HG02943 (cell line): ENCODE results near the gene NEUROD4.

Experiments used
- ATAC-seq: cut with Tn5 transposase; IDR thresholded peaks from one replicate; pipeline ENCODE4 v1.9.1; 2021; ENCODE audit warnings: mild to moderate bottlenecking, low read depth, moderate library complexity; ENCODE audit not compliant: unreplicated experiment

The NEUROD4 gene

GRCh38 chr12:54997929-54998522, 21.7 kb upstream of the NEUROD4 start:
- ATAC-seq = no peak

GRCh38 chr12:54998958-54999510, 20.7 kb upstream of the NEUROD4 start:
- no peak for ATAC-seq

DNA sequence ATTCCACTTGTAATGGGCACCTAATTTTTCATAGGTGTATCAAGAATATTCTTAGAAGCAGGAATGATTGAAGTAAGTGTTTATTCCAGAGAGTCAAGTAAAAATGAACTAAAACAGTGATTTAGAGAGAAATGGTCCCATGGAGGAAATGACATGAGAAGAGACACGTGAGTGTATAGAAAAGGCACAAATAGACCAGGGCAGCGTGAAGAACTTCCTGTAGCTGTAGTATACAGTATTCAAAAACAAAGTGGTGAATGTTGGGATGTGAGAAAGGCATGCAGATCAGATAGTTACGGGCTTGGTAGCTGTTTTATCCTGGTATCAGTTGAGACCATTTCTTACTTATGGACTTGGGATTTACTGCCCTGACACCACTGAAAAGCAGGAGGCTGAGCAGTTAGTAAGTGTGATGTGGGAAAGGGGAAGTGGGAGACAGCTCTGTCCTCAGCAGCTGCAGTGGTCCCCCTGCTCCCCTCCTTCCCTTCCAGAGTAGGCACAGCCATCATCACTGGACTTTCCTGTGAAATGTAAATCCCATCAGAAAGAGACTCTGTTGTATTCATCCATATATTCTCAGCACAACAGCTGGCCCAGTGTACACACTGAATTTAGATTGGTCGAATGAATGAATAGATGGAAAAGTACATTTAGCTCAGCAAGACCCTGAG, 18.4 kb upstream of the NEUROD4 start:
- no peak for ATAC-seq

GRCh38 chr12:55002355-55002754, 17.4 kb upstream of the NEUROD4 start:
- ATAC-seq = no peak

- no peak for ATAC-seq
Observed at GRCh38 chr12:55008944-55009585, 10.7 kb upstream of the NEUROD4 start.

DNA sequence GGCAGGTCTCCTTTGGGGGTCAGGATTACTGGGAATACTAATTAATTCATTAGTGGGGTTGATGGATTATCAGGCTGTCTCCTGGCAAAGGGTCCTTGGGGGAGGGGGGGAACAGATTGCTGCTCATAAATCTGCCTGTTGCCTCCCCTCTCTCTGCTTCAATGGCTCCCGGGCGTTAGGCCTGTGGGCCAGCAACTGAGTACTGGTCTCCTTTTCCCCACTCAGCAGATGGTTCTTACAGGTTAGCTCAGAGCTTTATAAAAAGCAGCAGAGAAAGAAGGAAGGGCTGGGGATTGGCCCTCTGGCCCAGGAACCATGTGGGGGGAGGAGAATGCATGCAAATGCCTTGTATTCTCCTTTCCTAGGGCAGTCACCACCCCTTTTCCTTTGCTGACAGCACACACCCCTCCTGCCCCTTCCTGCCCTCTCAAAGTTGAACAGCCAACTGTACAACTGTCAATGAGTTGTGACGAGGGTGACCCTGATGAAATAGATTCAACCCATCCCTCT, 2.3 kb upstream of the NEUROD4 start:
- no peak for ATAC-seq

DNA sequence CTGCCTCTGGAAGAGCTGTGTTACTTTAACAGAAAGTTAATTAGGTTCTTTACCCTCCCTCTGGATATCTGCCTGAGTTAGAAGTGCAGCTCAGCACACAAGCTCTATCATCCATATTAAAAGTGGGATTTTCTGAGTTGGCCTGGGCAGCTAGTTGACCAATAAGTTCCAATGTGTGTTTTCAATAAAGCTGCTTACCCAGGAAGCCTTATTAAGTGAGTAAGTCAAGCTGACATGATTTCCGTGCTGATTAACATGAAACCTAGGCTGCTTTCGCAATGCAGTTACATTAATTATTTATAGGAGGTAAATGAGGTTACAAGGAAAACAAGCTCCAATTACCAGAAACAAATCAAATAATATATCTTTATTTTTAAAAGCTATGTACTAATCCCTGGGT, 4.8 kb downstream of the NEUROD4 start:
- no peak for ATAC-seq

DNA sequence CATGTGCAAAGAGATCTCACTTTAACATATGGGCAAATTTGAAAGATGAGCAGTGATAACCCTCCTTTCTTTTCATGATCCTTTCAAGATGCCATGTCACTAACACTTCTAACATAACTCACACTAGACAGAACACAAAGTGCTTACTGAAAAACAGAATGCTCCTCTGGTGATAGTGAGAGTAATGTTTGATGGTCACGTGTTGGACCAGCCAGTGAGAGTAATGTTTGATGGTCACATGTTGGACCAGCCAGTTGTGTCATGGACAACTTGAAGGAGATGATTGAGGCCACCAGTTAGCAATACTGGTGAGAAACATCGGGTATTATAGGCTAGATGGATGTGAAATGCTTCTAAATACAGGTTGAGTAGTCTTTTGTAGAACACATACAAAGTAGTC, 5.7 kb downstream of the NEUROD4 start:
- no peak for ATAC-seq

- ATAC-seq = no peak
Observed at GRCh38 chr12:55034218-55034617, 14.4 kb downstream of the NEUROD4 start.

DNA sequence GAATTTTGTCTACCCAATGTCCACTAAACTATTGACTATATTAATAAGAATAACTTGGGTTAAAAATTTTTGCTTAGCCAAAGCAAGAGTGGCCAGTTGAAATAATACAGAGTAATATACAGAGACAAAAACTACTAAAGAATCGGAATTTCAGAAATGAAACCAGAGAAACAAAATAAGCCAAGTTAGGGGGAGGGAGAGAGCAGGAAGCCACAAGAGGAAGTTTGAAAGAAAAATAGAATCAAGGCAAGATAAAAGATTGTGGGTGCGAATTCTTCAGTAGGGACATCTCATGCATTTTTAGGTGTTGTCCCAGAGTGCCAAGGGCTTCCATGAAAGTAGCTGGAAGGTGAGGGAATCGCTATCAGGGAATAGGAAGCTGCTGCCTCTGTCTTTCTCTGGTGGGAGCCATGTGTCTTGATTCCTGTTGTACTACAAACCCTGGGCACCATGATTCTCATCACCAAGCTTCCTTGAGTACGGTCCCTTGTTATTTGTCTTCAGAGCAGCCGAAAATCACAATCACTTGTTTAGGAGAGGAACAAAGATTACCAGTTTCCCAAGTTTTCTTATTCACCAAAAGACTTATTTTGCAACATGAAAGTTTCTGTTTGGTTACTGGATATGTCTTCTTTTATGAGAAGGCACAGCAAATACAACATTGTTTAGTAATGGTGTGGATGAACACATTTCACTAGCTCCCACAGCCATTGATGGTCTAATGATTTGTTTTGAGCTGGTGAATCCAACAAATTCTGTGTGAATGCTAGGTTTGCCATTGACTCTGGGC, 16.7 kb downstream of the NEUROD4 start:
- ATAC-seq = no peak

DNA sequence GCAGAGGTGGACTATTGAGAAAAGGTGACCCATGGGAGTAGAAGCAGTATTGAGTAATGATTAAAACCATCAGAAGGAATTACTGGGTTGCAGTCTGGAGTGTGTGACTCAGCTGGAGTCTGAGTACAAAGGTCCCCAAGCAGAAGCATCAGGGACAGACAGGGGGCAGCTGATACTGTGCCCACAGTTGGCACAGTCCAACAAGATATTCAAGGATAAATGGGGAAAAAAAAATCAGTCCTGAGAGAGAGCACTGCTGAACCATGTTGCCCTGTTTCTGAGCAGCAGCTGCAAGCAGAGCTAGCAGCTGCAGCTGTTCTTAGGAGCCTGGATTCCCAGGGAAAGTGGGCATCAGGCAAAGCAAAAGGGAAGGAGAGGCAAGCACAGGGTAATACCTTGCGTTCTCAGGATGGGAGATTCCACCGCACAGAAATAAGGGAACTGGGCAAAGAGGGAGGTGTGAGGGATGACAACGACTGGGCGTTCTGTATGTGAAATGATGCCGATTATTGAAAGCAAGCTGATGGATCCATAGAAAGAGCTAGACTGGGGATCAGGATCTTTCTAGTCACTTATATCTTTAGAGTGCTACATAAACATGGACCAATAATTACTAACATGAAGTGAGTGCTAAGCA, 17.7 kb downstream of the NEUROD4 start:
- no peak for ATAC-seq

DNA sequence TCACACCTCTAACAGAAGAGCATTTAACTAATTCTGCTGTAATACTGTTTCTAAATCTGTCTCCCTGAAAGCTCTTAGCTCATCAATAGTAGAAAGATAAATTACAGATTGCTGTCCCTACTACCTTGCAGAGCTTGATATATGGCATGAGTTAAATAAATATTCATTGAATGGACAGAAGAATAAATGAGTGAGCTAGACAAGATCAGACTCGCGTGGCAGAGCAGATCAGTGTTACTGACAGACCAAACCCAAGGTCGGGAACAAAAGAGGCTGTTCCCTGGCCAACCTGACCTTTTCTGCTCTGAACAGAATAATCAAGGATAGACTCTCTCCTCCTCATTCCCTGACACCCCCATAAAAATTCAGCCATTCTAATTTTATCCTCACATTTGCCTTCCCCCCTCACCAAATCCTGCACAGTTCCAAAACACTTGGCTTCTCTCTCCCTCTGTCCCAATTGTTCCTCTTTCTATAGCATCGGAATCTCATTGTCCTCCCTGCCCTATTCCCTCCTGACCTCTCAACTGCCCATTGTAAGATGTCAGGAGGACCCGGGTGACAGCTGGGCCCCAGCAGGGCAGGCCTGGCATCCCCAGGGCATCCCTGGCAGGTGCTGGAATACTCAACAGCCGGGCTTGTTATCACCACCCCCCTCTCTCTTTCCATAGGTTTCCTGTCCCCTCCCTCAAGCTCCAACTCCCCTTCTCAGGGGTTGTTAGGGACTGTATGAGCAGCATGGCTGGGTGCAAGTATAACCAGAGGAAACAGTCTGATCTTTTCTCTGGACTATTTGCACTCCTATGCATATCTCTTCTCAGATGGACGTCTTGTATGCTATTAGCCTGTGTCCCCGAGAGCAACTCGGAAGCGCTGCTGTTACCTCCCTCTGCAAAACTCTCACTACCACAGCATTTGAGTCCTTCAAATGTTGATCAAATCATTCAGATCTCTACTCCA, 19.9 kb downstream of the NEUROD4 start:
- no peak for ATAC-seq

- no peak for ATAC-seq
Observed at GRCh38 chr12:55041345-55042055, 21.7 kb downstream of the NEUROD4 start.

- ATAC-seq = no peak
Observed at GRCh38 chr12:55043542-55043941, 23.8 kb downstream of the NEUROD4 start.

DNA sequence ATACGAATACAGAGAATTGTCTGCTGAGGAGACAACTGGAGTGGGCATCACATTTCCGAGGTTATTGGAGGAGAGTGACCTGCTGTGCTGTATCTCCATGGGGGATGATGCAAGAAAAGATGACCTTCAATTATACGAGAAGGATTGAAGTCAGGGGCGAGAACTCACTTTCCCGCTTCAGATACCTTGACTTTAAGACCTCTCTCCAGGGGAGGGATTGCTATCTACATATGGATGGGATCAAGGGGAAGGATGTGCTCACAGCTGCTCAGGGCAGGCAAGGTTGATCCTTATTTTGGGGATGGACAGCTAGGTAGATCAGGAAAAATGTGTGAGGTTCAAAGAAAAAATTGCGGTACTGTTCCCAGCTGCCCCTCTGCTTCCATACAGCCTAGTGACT, 24.4 kb downstream of the NEUROD4 start:
- no peak for ATAC-seq

- no peak for ATAC-seq
Observed at GRCh38 chr12:55049676-55050075, 29.9 kb downstream of the NEUROD4 start.

- no peak for ATAC-seq
Observed at GRCh38 chr12:55051197-55051947, 31.6 kb downstream of the NEUROD4 start.

DNA sequence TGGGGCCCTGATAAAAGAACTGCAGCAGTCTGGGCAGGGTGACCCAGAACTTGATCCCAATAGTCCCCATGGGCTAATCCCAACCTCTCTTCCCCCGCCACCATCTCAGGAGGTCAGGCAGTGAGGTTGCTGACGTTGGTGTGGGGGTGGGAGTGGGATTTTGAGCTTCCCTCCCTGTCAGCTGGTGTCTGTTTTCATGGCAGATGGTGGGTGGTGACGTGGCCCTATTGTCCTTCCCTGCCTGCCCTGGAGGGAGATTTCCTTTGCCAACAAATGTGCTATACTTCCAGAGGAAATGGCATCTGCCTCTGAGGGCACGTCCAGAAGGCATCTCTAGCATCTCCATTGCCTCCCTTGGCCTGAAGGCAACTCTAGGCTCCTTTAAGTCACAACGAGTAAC, 37.7 kb downstream of the NEUROD4 start:
- ATAC-seq = no peak
